Neural progenitor cell (in vitro differentiated cells): Measurements from ENCODE around the gene ACMSD. TPM values are rescaled to one million over a fixed set of nuclear protein-coding genes. Genes with fewer than 3 reads are reported as not detected.

ENCODE experiments used
- microRNA-seq: library from miRNA; unstranded; fragments of <30 nt; microRNA quantifications from one replicate; pipeline ENCODE4, GENCODE V29; 2016
- small RNA-seq: library from RNA; depleted of rRNA; stranded (forward); fragments of <200 nt; gene quantifications from one replicate; pipeline ENCODE3, GENCODE V24; 2015
- total RNA-seq: library from RNA; depleted of rRNA; stranded (reverse); fragments of >200 nt; gene quantifications from 2 replicates; pipeline ENCODE4 v1.2.3, GENCODE V29; 2015; ENCODE audit warnings: low replicate concordance

ACMSD gene
- total RNA-seq, 1 donor from 2014 or later, result not detected

Small RNAs within 50 kb of the gene (microRNA-seq; reads per million reads assigned to microRNA genes)
- not detected for gene MIR5590

Small RNAs within 50 kb of the gene (small RNA-seq; reads per million reads assigned to genes)
- gene AC110620.1, result not detected
- gene MIR5590, result not detected

Other genes starting within 250 kb of the ACMSD start
- gene TMEM163, start 119.6 kb upstream of the ACMSD start, total RNA-seq, result 0.95 and 1.2 TPM in 2 replicates
- gene CCNT2, start 80.2 kb downstream of the ACMSD start, total RNA-seq, result 62.3 and 108 TPM in 2 replicates
- gene MAP3K19, start 208.8 kb downstream of the ACMSD start, total RNA-seq, result not detected in 2 replicates
- gene RAB3GAP1, start 213.7 kb downstream of the ACMSD start, total RNA-seq, result 45.5 and 71.2 TPM in 2 replicates